HUES6 (cell line): ENCODE results near the gene ACTL10.
"Not testable (repeated sequence)": the region's sequence is repeated elsewhere in the genome, so short reads cannot be mapped to it uniquely, and the experiment has no call there.

Experiments
- H3K27ac ChIP-seq: 2 replicates; pipeline ENCODE4 v1.7.0; 2013; ENCODE audit warnings: low read depth, mild to moderate bottlenecking, low read length, inconsistent platforms
- H3K27me3 ChIP-seq: 2 replicates; pipeline ENCODE4 v1.6.1; 2013; ENCODE audit warnings: low read length; ENCODE audit not compliant: control insufficient read depth, insufficient read depth
- H3K36me3 ChIP-seq: 2 replicates; pipeline ENCODE4 v1.6.1; 2013; ENCODE audit warnings: low read length; ENCODE audit not compliant: control insufficient read depth, insufficient read depth
- H3K4me1 ChIP-seq: 2 replicates; pipeline ENCODE4 v1.6.1; 2013; ENCODE audit warnings: low read length; ENCODE audit not compliant: control insufficient read depth, insufficient read depth
- H3K4me3 ChIP-seq: 2 replicates; pipeline ENCODE4 v1.5.1; 2013; ENCODE audit warnings: low read depth, low read length
- H3K9ac ChIP-seq: one replicate; pipeline ENCODE4 v1.6.1; 2013; ENCODE audit warnings: mild to moderate bottlenecking, low read length
- H3K9me3 ChIP-seq: 2 replicates; pipeline ENCODE4 v1.6.1; 2013; ENCODE audit warnings: low read depth, low read length; ENCODE audit not compliant: control insufficient read depth, insufficient read depth

Gene ACTL10

DNA sequence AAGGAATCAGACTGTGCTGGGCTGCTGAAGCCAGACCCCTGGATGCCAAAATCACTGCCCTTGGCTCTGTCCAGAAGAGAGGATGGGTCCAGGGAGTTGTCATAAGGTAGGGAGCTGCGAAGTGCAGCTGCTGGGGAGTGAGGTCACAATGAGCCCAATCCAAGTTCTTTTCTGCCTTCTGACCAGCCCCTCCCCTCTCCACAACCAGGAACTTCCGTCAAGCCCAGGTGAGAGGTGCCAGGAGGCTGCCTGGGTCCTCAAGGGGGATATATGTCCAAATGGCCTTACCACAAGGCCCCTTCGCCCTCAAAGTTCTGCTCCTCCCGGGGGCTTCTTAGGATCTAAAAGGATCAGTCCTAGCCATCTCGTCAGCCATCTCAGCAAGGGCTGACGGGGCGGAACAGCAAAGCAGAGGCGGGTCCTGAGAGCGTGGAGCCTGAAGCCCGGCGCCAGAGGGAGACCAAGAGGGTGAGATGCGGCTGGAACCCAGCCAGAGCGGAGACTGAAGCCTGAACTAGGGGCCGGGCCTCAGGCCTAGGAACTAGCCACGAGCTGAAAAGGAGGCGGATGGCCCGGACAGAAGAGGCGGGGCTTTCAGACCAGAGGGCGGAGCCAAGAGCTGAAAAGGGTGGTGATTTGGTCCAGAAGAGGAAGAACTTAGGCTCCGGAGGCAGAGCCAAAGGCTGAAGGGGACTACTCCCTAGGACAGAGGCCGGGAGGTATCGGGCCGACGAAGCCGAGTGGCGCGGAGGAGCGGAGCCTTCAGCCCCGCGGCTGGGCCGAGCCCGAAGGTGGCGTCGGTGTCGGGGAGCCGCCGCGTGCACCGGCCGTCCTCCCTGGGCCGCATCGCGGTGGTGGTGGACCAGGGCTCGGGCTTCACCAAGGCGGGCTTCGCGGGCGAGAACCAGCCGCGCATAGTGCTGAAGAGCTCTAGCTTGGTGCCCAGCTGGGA lies at the start of gene ACTL10:
Gene ACTL10 (plus strand): TSS at position 651 of the 952 bp plus-strand sequence. CDS start 555 bp downstream, outside the sequence.
- no peak within 1 kb of the TSS for H3K27ac ChIP-seq
- H3K9ac ChIP-seq, result peak within 1 kb of the TSS; percentile 32
- peaks cover 6% of the 10 kb centered on the region for H3K27me3 ChIP-seq
- peak within 1 kb of the TSS; percentile 57 for H3K4me3 ChIP-seq
- peaks cover 33% of the 10 kb centered on the region for H3K4me1 ChIP-seq
- H3K36me3 ChIP-seq, result peaks cover 26% of the 10 kb centered on the region
- no peaks in the 10 kb centered on the region for H3K9me3 ChIP-seq

DNA sequence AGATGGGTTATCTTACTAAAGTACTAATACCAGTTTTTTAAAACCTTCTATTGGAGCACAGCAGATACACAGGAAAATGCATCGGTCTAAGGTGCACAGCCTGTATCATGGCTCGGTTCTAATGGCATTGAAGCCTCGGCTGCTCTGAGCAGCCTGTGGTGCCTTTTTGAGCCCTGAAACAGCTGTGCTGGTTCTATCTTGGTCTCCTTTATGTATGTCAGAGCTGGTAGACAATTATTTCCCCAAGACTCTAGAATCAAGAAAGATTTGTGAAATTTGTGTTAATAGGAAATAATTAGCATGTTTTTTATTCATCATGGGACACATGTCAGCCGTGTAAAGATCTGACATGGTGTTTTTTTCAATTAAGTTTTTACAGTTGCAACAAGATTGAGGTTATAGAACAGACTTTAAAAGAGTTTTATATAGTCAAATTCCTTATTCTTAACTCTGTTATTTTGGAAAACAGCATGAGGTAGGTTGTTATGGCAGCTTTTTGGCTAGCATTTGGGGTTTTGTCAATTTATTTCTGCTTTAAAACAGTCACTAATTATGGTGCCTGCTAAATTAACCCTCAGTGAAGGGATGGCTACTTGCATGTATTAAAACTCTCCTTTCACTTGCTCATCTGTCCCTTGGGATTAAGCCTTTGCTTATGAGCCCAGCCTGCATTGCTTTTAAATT lies 44.9 kb upstream of the ACTL10 start:
- no peak overlapping the region for H3K4me3 ChIP-seq
- H3K9ac ChIP-seq, result no peak overlapping the region
- H3K27me3 ChIP-seq, result no peaks in the 10 kb centered on the region
- no peaks in the 10 kb centered on the region for H3K4me1 ChIP-seq
- H3K27ac ChIP-seq, result no peak overlapping the region
- no peaks in the 10 kb centered on the region for H3K9me3 ChIP-seq
- H3K36me3 ChIP-seq, result peaks cover 30% of the 10 kb centered on the region

DNA sequence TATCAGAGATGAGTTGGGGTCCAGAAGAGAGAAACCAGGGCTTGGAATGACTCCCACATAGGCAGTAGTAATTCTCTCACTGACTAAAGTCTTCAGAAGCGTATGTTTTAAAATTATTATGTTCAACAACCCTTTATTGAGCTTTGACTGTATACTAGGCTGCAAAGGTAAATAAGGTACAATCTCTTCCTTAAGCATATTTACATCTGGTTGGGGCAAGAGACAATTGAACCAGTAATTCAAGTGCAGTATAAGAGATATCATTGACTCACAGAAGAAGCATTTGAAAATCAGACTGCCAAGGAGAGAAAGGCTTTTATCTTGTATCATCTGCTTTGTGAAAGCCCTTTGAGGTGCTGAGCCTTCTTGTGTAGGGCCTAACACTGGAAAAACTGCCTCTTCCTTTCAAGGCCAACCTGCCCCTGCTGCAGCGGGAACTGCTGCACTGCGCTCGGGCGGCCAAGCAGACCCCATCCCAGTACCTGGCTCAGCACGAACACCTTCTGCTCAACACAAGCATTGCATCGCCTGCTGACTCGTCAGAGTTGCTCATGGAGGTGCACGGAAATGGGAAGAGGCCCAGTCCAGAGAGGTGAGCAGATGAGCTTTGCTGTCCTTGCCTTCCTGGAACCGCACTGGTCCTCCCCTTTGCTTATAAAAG lies 43.9 kb upstream of the ACTL10 start:
- H3K36me3 ChIP-seq, result peaks cover 37% of the 10 kb centered on the region
- no peaks in the 10 kb centered on the region for H3K4me1 ChIP-seq
- H3K27me3 ChIP-seq, result no peaks in the 10 kb centered on the region
- no peak overlapping the region for H3K27ac ChIP-seq
- no peak overlapping the region for H3K4me3 ChIP-seq
- no peaks in the 10 kb centered on the region for H3K9me3 ChIP-seq
- H3K9ac ChIP-seq, result no peak overlapping the region

DNA sequence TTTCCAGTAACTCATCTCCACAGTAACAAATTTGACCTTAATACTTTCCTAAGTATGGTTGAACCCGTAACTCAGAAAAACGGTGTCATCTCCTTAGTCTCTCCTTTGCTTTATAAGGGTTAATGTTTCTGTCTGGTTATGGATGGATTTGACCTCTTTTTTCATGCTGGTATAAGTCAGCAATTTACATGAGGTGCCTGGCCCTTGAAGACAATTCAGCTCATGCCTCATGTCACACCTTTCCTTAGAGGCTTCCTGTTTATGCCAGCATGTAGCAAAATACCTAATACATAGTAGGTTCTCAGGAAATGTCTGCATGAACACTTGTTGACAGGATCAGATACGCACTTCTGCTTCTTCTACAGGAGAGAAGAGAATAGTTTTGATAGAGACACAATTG lies 42.3 kb upstream of the ACTL10 start:
- Histone ChIP-seq H3K4me1 (no peaks in the 10 kb centered on the region), H3K4me3 (no peak overlapping the region), H3K36me3 (peaks cover 51% of the 10 kb centered on the region), H3K27ac (no peak overlapping the region), H3K27me3 (no peaks in the 10 kb centered on the region), H3K9ac (no peak overlapping the region), H3K9me3 (no peaks in the 10 kb centered on the region)

DNA sequence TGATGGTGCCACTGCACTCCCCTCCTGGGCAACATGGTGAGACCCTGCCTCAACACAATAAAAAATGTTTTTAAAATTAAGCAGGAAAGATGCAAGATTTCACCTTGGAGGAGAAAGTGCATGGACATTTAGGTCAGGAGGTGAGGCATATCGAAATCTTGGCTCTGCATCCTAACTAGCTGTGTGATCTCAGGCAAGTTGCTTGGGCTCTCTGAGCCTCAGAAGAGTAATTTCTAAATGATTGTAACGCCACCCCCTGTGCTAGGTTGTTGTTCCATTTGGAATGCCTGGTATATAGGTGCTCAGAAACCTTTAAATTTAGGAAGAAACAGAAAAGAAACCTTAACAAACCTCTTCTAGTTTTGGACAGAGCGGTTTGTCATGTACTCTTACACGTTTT lies 40.6 kb upstream of the ACTL10 start:
- H3K36me3 ChIP-seq, result peaks cover 61% of the 10 kb centered on the region
- H3K9me3 ChIP-seq, result no peaks in the 10 kb centered on the region
- H3K4me3 ChIP-seq, result no peak overlapping the region
- no peaks in the 10 kb centered on the region for H3K27me3 ChIP-seq
- H3K4me1 ChIP-seq, result no peaks in the 10 kb centered on the region
- H3K9ac ChIP-seq, result no peak overlapping the region
- no peak overlapping the region for H3K27ac ChIP-seq

DNA sequence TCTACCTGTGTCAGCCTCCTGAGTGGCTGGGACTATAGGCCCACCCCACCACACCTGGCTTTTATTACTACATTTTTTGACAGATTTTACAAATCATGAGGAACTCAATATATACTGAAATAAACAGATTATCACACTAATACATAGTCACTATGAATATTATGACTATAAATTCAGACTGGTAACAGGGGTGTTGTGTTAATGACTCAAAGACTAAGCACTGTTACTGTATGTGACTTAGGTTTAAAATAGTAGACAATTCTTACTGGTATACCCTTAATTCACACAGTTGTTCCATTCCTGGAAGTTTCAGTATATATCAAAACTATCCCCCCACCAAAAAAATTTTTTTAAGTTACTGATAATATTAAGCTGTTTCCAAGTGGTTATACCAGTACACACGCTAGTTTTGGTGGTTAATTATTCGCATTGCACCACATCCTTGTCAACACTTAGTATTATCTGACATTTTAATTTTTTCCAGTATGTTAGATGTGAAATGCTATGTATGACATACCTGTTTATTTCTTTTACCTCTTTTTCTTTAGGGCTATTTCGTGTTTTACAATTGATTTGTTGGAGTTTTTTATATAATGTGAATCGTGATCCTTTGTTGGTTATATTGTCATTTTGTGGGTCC lies 39.0 kb upstream of the ACTL10 start:
- Histone ChIP-seq H3K4me1 (no peaks in the 10 kb centered on the region), H3K4me3 (no peak overlapping the region), H3K27ac (no peak overlapping the region), H3K9ac (no peak overlapping the region), H3K36me3 (peaks cover 70% of the 10 kb centered on the region), H3K27me3 (no peaks in the 10 kb centered on the region), H3K9me3 (no peaks in the 10 kb centered on the region)

DNA sequence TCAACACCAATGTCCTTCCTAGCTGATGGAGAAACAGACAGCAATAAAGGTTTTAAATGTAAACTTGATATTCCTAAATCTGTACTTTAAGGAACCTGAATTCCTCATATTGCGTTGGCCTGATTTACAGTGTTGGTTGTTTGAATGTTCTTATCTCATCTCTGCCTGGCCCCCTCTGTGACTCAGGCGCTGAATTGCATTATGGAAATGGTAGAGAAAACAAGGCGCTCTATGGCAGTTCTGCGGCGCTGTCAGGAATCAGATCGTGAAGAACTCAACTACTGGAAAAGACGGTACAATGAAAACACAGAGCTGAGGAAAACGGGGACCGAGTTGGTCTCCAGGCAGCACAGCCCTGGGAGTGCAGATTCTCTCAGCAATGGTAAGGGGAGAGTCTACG lies 37.2 kb upstream of the ACTL10 start:
- H3K9me3 ChIP-seq, result no peaks in the 10 kb centered on the region
- H3K4me1 ChIP-seq, result no peaks in the 10 kb centered on the region
- no peak overlapping the region for H3K9ac ChIP-seq
- no peaks in the 10 kb centered on the region for H3K27me3 ChIP-seq
- no peak overlapping the region for H3K27ac ChIP-seq
- H3K4me3 ChIP-seq, result no peak overlapping the region
- H3K36me3 ChIP-seq, result peaks cover 62% of the 10 kb centered on the region

DNA sequence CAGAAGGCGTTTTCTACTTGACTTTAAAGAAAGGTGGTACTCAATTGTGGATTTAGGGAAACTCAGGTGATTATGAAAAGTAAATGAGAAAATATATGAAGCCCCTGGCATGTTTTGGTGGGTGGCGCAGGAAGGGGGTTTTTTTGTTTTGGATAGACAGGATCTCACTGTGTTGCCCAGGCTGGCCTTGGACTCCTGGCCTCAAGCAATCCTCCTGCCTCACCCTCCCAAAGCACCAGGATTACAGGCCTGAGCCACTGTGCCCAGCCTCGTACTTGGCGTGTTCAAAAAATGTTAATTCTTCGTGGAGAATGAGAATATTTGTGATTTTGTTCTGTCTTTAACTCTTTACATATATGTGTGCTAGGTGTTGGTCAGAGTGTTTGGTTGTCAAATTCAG lies 36.8 kb upstream of the ACTL10 start:
- no peak overlapping the region for H3K9ac ChIP-seq
- H3K27me3 ChIP-seq, result no peaks in the 10 kb centered on the region
- peaks cover 57% of the 10 kb centered on the region for H3K36me3 ChIP-seq
- no peaks in the 10 kb centered on the region for H3K9me3 ChIP-seq
- no peak overlapping the region for H3K27ac ChIP-seq
- no peaks in the 10 kb centered on the region for H3K4me1 ChIP-seq
- no peak overlapping the region for H3K4me3 ChIP-seq

DNA sequence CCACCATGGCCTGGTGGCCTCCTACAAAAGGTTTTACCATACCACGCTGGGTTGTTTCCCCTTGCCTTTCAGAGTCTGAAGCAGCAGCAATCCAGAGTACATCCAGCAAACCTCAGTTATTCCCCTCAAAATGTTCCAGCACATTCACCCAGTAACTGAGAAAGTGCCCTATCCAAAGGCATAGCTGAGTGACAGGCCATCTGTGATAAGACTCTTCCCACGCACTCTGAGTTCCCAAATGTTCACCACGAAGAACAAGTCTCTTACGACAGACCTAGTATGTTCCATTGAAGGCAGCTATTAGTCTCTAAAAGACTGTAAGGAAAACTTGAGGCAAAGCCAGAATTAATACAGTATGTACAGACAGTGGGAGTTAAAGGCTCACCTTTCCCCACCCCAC lies 36.2 kb upstream of the ACTL10 start:
- no peak overlapping the region for H3K9ac ChIP-seq
- no peak overlapping the region for H3K27ac ChIP-seq
- peaks cover 52% of the 10 kb centered on the region for H3K36me3 ChIP-seq

DNA sequence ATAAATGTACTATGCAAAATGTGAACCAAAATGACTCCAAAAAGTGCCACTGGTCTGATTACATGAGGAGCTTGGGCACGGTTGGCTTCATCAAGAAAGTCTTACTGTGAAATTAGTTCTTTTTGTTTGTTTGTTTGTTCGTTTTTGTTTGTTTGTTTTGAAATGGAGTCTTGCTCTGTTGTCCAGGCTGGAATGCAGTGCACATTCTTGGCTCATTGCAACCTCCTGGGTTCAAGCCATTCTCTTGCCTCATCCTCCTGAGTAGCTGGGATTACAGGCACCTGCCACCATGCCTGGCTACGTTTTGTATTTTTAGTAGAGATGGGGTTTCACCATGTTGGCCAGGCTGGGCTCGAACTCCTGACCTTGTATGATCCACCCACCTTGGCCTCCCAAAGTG lies 34.8 kb upstream of the ACTL10 start:
- peaks cover 52% of the 10 kb centered on the region for H3K36me3 ChIP-seq
- H3K9ac ChIP-seq, H3K4me1 ChIP-seq, H3K4me3 ChIP-seq, H3K27me3 ChIP-seq, H3K9me3 ChIP-seq, H3K27ac ChIP-seq: not testable (repeated sequence)

More for the DNA sequence above, 36.2 kb upstream of the ACTL10 start:
- H3K4me3 ChIP-seq, result no peak overlapping the region
- no peaks in the 10 kb centered on the region for H3K9me3 ChIP-seq
- no peaks in the 10 kb centered on the region for H3K4me1 ChIP-seq
- H3K27me3 ChIP-seq, result no peaks in the 10 kb centered on the region
